ENCODE data around the gene IFITM1.

Gene IFITM1

GRCh38 chr11:278001-278951 lies 35.6 kb upstream of the IFITM1 start, which contains the start of gene NLRP6:
Gene NLRP6, plus strand, starts transcription at chr11:278407. Its CDS starts 163 bp downstream, at chr11:278570.
- in situ Hi-C loops (cut with HindIII; ENCODE audit: low pct_unique_long_range_greater_than_20kb, low sequenced_read_pairs), result no loop called here
- no peak for DNase-seq (ENCODE audit: low read depth in 1 of 2, low spot score in 1 of 2)
- TF ChIP-seq JUND (IDR thresholded peaks at IDR 0.05; ENCODE audit: low read depth), result no peak

GRCh38 chr11:279040-279965 lies 34.5 kb upstream of the IFITM1 start:
- no peak for TF ChIP-seq JUND (IDR thresholded peaks at IDR 0.05; ENCODE audit: low read depth)
- DNase-seq (ENCODE audit: low read depth in 1 of 2, low spot score in 1 of 2), result no peak
- in situ Hi-C loops (cut with HindIII; ENCODE audit: low pct_unique_long_range_greater_than_20kb, low sequenced_read_pairs), result no loop called here

DNA sequence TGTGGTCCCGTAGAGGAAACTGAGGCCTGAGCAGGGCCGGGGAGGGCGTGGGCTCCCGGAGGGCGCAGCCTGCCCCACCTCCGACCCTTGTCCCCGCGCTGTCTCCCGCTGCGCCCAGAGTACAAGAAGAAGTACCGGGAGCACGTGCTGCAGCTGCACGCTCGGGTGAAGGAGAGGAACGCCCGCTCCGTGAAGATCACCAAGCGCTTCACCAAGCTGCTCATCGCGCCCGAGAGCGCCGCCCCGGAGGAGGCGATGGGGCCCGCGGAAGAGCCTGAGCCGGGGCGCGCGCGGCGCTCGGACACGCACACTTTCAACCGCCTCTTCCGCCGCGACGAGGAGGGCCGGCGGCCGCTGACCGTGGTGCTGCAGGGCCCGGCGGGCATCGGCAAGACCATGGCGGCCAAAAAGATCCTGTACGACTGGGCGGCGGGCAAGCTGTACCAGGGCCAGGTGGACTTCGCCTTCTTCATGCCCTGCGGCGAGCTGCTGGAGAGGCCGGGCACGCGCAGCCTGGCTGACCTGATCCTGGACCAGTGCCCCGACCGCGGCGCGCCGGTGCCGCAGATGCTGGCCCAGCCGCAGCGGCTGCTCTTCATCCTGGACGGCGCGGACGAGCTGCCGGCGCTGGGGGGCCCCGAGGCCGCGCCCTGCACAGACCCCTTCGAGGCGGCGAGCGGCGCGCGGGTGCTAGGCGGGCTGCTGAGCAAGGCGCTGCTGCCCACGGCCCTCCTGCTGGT lies 33.7 kb upstream of the IFITM1 start:
- DNase-seq (ENCODE audit: low read depth in 1 of 2, low spot score in 1 of 2), result peak; percentile 59 to 70
- in situ Hi-C loops (cut with HindIII; ENCODE audit: low pct_unique_long_range_greater_than_20kb, low sequenced_read_pairs), result no loop called here
- TF ChIP-seq JUND (IDR thresholded peaks at IDR 0.05; ENCODE audit: low read depth), result no peak

GRCh38 chr11:280706-281485 lies 32.9 kb upstream of the IFITM1 start:
- DNase-seq (ENCODE audit: low read depth in 1 of 2, low spot score in 1 of 2), result no peak
- in situ Hi-C loops (cut with HindIII; ENCODE audit: low pct_unique_long_range_greater_than_20kb, low sequenced_read_pairs), result no loop called here
- TF ChIP-seq JUND (IDR thresholded peaks at IDR 0.05; ENCODE audit: low read depth), result no peak

GRCh38 chr11:281486-282161 lies 32.2 kb upstream of the IFITM1 start:
- in situ Hi-C loops (cut with HindIII; ENCODE audit: low pct_unique_long_range_greater_than_20kb, low sequenced_read_pairs), result no loop called here
- no peak for DNase-seq (ENCODE audit: low read depth in 1 of 2, low spot score in 1 of 2)
- TF ChIP-seq JUND (IDR thresholded peaks at IDR 0.05; ENCODE audit: low read depth), result no peak

- in situ Hi-C loops (cut with HindIII; ENCODE audit: low pct_unique_long_range_greater_than_20kb, low sequenced_read_pairs), result no loop called here
- TF ChIP-seq JUND (IDR thresholded peaks at IDR 0.05; ENCODE audit: low read depth), result no peak
- no peak for DNase-seq (ENCODE audit: low read depth in 1 of 2, low spot score in 1 of 2)
These were observed 31.7 kb upstream of the IFITM1 start for GRCh38 chr11:282171-282570.

- TF ChIP-seq JUND (IDR thresholded peaks at IDR 0.05; ENCODE audit: low read depth), result no peak
- in situ Hi-C loops (cut with HindIII; ENCODE audit: low pct_unique_long_range_greater_than_20kb, low sequenced_read_pairs), result no loop called here
- no peak for DNase-seq (ENCODE audit: low read depth in 1 of 2, low spot score in 1 of 2)
These were observed 31.0 kb upstream of the IFITM1 start for GRCh38 chr11:282630-283360.

DNA sequence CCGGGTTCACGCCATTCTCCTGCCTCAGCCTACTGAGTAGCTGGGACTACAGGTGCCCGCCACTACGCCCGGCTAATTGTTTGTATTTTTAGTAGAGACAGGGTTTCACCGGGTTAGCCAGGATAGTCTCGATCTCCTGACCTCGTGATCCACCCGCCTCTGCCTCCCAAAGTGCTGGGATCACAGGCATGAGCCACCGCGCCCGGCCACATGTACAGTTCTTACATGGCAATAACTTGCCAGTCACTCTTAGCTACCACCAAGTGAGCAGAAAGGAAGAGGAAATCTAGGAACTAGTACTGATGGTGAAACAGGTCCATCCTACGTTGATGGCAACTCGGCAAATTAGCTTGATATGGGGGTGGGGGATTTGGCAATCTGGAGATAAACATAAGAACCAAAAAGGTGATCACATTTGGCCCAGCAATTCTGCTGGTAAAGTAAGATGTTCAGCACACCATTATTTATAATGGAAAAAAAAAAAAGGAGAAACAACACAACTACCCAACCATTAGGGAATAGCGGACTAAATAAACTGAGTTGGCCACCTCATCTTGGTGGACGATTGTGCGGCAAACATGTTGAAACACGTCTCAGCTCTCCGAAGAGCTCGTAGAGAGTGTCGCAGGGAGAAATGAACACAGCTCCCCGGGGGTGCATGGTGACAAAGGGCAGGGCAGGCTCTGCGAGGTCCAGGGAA lies 30.3 kb upstream of the IFITM1 start:
- DNase-seq (ENCODE audit: low read depth in 1 of 2, low spot score in 1 of 2), result no peak
- no peak for TF ChIP-seq JUND (IDR thresholded peaks at IDR 0.05; ENCODE audit: low read depth)
- in situ Hi-C loops (cut with HindIII; ENCODE audit: low pct_unique_long_range_greater_than_20kb, low sequenced_read_pairs), result no loop called here

- TF ChIP-seq JUND (IDR thresholded peaks at IDR 0.05; ENCODE audit: low read depth), result no peak
- in situ Hi-C loops (cut with HindIII; ENCODE audit: low pct_unique_long_range_greater_than_20kb, low sequenced_read_pairs), result no loop called here
- DNase-seq (ENCODE audit: low read depth in 1 of 2, low spot score in 1 of 2), result peak in 1 of 2 experiments; percentile 0
These were observed 29.5 kb upstream of the IFITM1 start for GRCh38 chr11:284105-285020.

All from T47D (cell line).